Esophagus (tissue), 2 donors: ENCODE results near the gene SVEP1. TPM values are rescaled to one million over a fixed set of nuclear protein-coding genes. Genes with fewer than 3 reads are reported as not detected.
"Not testable (repeated sequence)": the region's sequence is repeated elsewhere in the genome, so short reads cannot be mapped to it uniquely, and the experiment has no call there.

Experiments used
- H3K27ac ChIP-seq, 2 donors: one replicate each; pipeline ENCODE4 v1.5.1; 2013; ENCODE audit warnings: low read depth in 2 of 2, mild to moderate bottlenecking in 2 of 2, inconsistent platforms in 1 of 2, low read length in 1 of 2, moderate library complexity in 1 of 2
- H3K27me3 ChIP-seq, 2 donors: one replicate each; pipeline ENCODE4 v1.6.1; 2013; ENCODE audit warnings: low read length in 2 of 2, control low read depth in 1 of 2, mild to moderate bottlenecking in 1 of 2; ENCODE audit not compliant: insufficient read depth in 2 of 2, control insufficient read depth in 1 of 2
- H3K36me3 ChIP-seq, 2 donors: one replicate each; pipeline ENCODE4 v1.6.1; 2013; ENCODE audit warnings: low read length in 1 of 2; ENCODE audit not compliant: control insufficient read depth in 2 of 2, insufficient read depth in 2 of 2
- H3K4me1 ChIP-seq, 2 donors: one replicate each; pipeline ENCODE4 v1.6.1; 2013; ENCODE audit warnings: low read length in 1 of 2; ENCODE audit not compliant: control insufficient read depth in 2 of 2, insufficient read depth in 2 of 2
- H3K4me3 ChIP-seq, 2 donors: one replicate each; pipeline ENCODE4 v1.5.1; 2013; ENCODE audit warnings: low read length in 2 of 2, mild to moderate bottlenecking in 2 of 2, low read depth in 1 of 2, moderate library complexity in 1 of 2
- H3K9me3 ChIP-seq, 2 donors: one replicate each; pipeline ENCODE4 v1.6.1; 2013; ENCODE audit warnings: mild to moderate bottlenecking in 2 of 2, low read depth in 1 of 2, low read length in 1 of 2, moderate library complexity in 1 of 2; ENCODE audit not compliant: control insufficient read depth in 2 of 2, insufficient read depth in 1 of 2
- WGBS, 2 donors: extraction: QIAGEN DNeasy Blood & Tissue Kit; methylation state at CpG; one replicate each; pipeline ENCODE4 v1.1.7; 2013; 5-methylcytosine and 5-hydroxymethylcytosine counted together
- polyA plus RNA-seq, 2 donors: library from polyadenylated mRNA; stranded (reverse); fragments of 200-250 nt; gene quantifications; one replicate each; pipeline ENCODE4 v1.2.3, GENCODE V29; 2013
- donor health status: healthy with polysubstance abuse.
- donor health status: Bipolar disorder and iron deficiency.

The SVEP1 gene
- polyA plus RNA-seq, 2 donors, result 0.18 to 0.71 TPM

- WGBS, 2 donors, result 80 to 81% methylated on average over 4 of the region's 4 CpGs
- H3K4me3 ChIP-seq, H3K27me3 ChIP-seq, H3K27ac ChIP-seq, H3K4me1 ChIP-seq, H3K36me3 ChIP-seq, H3K9me3 ChIP-seq: not testable (repeated sequence)
Measured at GRCh38 chr9:110534162-110534561, 45.4 kb downstream of the SVEP1 start.

GRCh38 chr9:110532908-110533665, 46.5 kb downstream of the SVEP1 start:
- Histone ChIP-seq H3K27ac (no peak overlapping the region), H3K27me3 (no peaks in the 10 kb centered on the region), H3K36me3 (no peaks in the 10 kb centered on the region), H3K9me3 (no peaks in the 10 kb centered on the region), H3K4me3 (no peak overlapping the region), H3K4me1 (no peaks in the 10 kb centered on the region)
- 70 to 76% methylated on average over 9 of the region's 9 CpGs for WGBS, 2 donors

DNA sequence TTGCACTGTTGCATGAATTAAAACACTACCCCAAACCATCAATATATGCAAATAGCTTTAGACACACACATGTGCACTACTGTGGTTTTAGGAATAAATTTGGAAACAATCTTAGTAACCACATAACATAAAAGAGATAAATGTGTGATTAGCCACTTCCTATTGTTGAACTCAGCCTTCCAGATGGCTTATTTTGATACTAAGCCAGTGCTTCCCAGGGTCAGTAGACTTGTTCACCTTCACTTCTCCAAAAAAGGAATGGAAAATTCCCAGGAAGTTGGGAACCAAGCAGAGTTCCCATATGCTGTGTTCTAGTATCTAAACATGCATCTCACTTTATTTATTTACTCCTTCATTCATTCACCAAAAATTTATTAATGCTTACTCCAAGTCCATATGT, 47.8 kb downstream of the SVEP1 start:
- H3K4me3 ChIP-seq, result no peak overlapping the region
- H3K36me3 ChIP-seq, result no peaks in the 10 kb centered on the region
- H3K9me3 ChIP-seq, result no peaks in the 10 kb centered on the region
- H3K27me3 ChIP-seq, result no peaks in the 10 kb centered on the region
- no peaks in the 10 kb centered on the region for H3K4me1 ChIP-seq
- H3K27ac ChIP-seq, result no peak overlapping the region

DNA sequence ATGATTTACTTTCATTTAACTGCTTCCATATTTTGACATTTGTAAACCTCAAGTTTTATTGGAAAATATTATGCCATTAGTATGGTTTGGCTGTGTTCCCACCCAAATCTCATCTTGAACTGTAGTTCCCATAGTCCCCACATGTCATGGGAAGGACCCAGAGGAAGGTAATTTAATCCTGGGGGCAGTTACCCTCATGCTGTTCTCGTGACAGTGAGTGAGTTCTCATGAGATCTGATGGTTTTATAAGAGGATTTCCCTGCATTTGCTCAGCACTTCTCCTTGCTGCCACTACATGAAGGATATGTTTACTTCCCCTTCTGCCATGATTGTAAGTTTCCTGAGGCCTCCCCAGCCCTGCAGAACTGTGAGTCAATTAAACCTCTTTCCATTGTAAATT, 48.3 kb downstream of the SVEP1 start:
- H3K4me1 ChIP-seq, H3K27me3 ChIP-seq, H3K4me3 ChIP-seq, H3K9me3 ChIP-seq, H3K36me3 ChIP-seq, H3K27ac ChIP-seq: not testable (repeated sequence)
- 43 to 53% methylated on average over 1 of the region's 1 CpG for WGBS, 2 donors

- H3K9me3 ChIP-seq, result no peaks in the 10 kb centered on the region
- no peak overlapping the region for H3K4me3 ChIP-seq
- H3K27ac ChIP-seq, result no peak overlapping the region
- no peaks in the 10 kb centered on the region for H3K4me1 ChIP-seq
- no peaks in the 10 kb centered on the region for H3K27me3 ChIP-seq
- H3K36me3 ChIP-seq, result no peaks in the 10 kb centered on the region
Measured at GRCh38 chr9:110528645-110529044, 50.9 kb downstream of the SVEP1 start.

GRCh38 chr9:110526426-110526825, 53.1 kb downstream of the SVEP1 start:
- no peak overlapping the region for H3K27ac ChIP-seq
- no peak overlapping the region for H3K4me3 ChIP-seq
- no peaks in the 10 kb centered on the region for H3K36me3 ChIP-seq
- no peaks in the 10 kb centered on the region for H3K9me3 ChIP-seq
- H3K4me1 ChIP-seq, result no peaks in the 10 kb centered on the region
- no peaks in the 10 kb centered on the region for H3K27me3 ChIP-seq
- 35 to 41% methylated on average over 1 of the region's 1 CpG for WGBS, 2 donors

DNA sequence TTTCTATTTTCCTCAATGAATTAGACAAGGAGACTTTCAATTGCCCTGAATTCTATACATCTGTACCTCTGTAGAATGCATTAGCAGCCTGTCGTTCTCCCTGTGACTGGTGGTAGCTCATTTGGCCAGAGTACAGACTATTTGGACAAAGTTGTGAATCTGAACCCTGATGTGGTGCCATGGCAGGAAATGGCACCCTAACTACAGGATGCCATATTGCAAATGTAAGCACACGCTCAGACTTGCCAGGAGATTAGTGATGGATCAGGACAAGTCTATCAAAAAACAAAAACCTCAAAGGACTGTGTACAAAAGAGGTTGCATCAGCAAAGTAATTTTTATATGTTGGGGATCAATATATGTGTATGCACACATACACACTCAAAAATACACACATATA, 58.3 kb downstream of the SVEP1 start:
- no peak overlapping the region for H3K27ac ChIP-seq
- 59 to 81% methylated on average over 2 of the region's 2 CpGs for WGBS, 2 donors
- no peaks in the 10 kb centered on the region for H3K9me3 ChIP-seq
- H3K27me3 ChIP-seq, result no peaks in the 10 kb centered on the region
- no peaks in the 10 kb centered on the region for H3K36me3 ChIP-seq
- no peak overlapping the region for H3K4me3 ChIP-seq
- no peaks in the 10 kb centered on the region for H3K4me1 ChIP-seq

GRCh38 chr9:110520120-110520701, 59.3 kb downstream of the SVEP1 start:
- Histone ChIP-seq H3K4me3 (no peak overlapping the region), H3K27me3 (no peaks in the 10 kb centered on the region), H3K27ac (no peak overlapping the region), H3K36me3 (no peaks in the 10 kb centered on the region), H3K4me1 (no peaks in the 10 kb centered on the region), H3K9me3 (no peaks in the 10 kb centered on the region)
- 59 to 69% methylated on average over 6 of the region's 6 CpGs for WGBS, 2 donors

- H3K9me3 ChIP-seq, result no peaks in the 10 kb centered on the region
- H3K27ac ChIP-seq, result no peak overlapping the region
- no peaks in the 10 kb centered on the region for H3K4me1 ChIP-seq
- no peak overlapping the region for H3K4me3 ChIP-seq
- 84 to 87% methylated on average over 4 to 5 of the region's 5 CpGs for WGBS, 2 donors
- H3K36me3 ChIP-seq, result no peaks in the 10 kb centered on the region
- H3K27me3 ChIP-seq, result no peaks in the 10 kb centered on the region
Measured at GRCh38 chr9:110517483-110517882, 62.1 kb downstream of the SVEP1 start.

- WGBS, 2 donors, result 73 to 81% methylated on average over 1 of the region's 1 CpG
- no peaks in the 10 kb centered on the region for H3K36me3 ChIP-seq
- H3K27ac ChIP-seq, result no peak overlapping the region
- no peaks in the 10 kb centered on the region for H3K9me3 ChIP-seq
- no peak overlapping the region for H3K4me3 ChIP-seq
- peaks cover 0 to 1% of the 10 kb centered on the region in 2 donors for H3K27me3 ChIP-seq
- no peaks in the 10 kb centered on the region for H3K4me1 ChIP-seq
Measured at GRCh38 chr9:110514897-110515296, 64.6 kb downstream of the SVEP1 start.
